Body of pancreas (tissue), 4 donors: ENCODE data around the gene C22orf39. TPM values are rescaled to one million over a fixed set of nuclear protein-coding genes. Genes with fewer than 3 reads are reported as not detected.

Experiments used
- ATAC-seq: fragments of 150-250 bp; one replicate; pipeline ENCODE4 v1.9.1; 2016
- DNase-seq, 4 donors: peaks; one replicate each; pipeline ENCODE4 v3.0.0-alpha.2; 2019
- H3K27ac ChIP-seq, 4 donors: fragments of 200-600 bp; sonication (generic); 1 replicate in 3 of 4; 2 replicates in 1 of 4; pipeline versions ENCODE4 v1.5.1 to v1.6.1; 2016 to 2019; ENCODE audit warnings: mild to moderate bottlenecking in 1 of 4, mixed read lengths in 1 of 4, moderate library complexity in 1 of 4
- H3K27me3 ChIP-seq, 2 donors: fragments of 200-600 bp; sonication (generic); one replicate each; pipeline ENCODE4 v1.6.0; 2016; ENCODE audit warnings: mild to moderate bottlenecking in 1 of 2
- H3K36me3 ChIP-seq, 2 donors: fragments of 200-600 bp; sonication (generic); replicated peaks in 1 of 2; 2 replicates each; pipeline ENCODE4 v1.5.1; 2016; ENCODE audit warnings: low read depth in 2 of 2; ENCODE audit not compliant: insufficient read depth in 1 of 2
- H3K4me1 ChIP-seq: fragments of 200-600 bp; sonication (generic); one replicate; pipeline ENCODE4 v1.6.0; 2016
- H3K4me3 ChIP-seq, 2 donors: fragments of 200-600 bp; sonication (generic); 1 replicate in 1 of 2; 2 replicates in 1 of 2; pipeline ENCODE4 v1.5.1; 2016 to 2019
- H3K9me3 ChIP-seq, 3 donors: fragments of 200-600 bp; sonication (generic); 1 replicate in 2 of 3; 2 replicates in 1 of 3; pipeline ENCODE4 v1.5.1; 2016
- CTCF ChIP-seq, 7 experiments: fragments of 450-650 bp in 4 of 7; fragments of 200-600 bp in 3 of 7; sonication (generic) in 3 of 7; IDR thresholded peaks; one replicate each; pipeline ENCODE4 v1.5.1; 2016 to 2019; ENCODE audit warnings: antibody characterized with exemption in 7 of 7
- POLR2A ChIP-seq, 3 donors: fragments of 450-650 bp; IDR thresholded peaks; one replicate each; pipeline ENCODE4 v1.6.1; 2016; ENCODE audit warnings: antibody characterized with exemption in 3 of 3, mild to moderate bottlenecking in 2 of 3
- WGBS, 2 donors: methylation state at CpG; one replicate each; pipeline ENCODE4 v1.1.5; 2017; 5-methylcytosine and 5-hydroxymethylcytosine counted together
- intact Hi-C: fragments of 100-400 bp; cut with DNase I; formaldehyde crosslinking; loops from one replicate; pipeline ENCODE4 v1.15.1; 2023
- total RNA-seq, 2 donors: library from RNA; depleted of rRNA; stranded (reverse); fragments of >200 nt; gene quantifications; one replicate each; pipeline ENCODE4 v1.1.0, GENCODE V29; 2016

C22orf39 gene
- total RNA-seq, 2 donors from 2014 or later: 36.1 to 49.8 TPM

GRCh38 chr22:19457828-19458428, 10.4 kb upstream of the C22orf39 start:
- DNase-seq: no peak
- H3K9me3 ChIP-seq: no peaks in the 10 kb centered on the region
- TF ChIP-seq CTCF (IDR thresholded peaks at IDR 0.05): no peak
- no peak for TF ChIP-seq POLR2A (IDR thresholded peaks at IDR 0.05)
- H3K27ac ChIP-seq: no peak overlapping the region
- H3K4me1 ChIP-seq: no peaks in the 10 kb centered on the region
- WGBS, 2 donors: 85 to 91% methylated on average over 8 of the region's 8 CpGs
- H3K36me3 ChIP-seq: peaks cover 0 to 28% of the 10 kb centered on the region in 2 donors
- intact Hi-C loops: no loop called here
- no peak overlapping the region for H3K4me3 ChIP-seq
- no peak for ATAC-seq
- no peaks in the 10 kb centered on the region for H3K27me3 ChIP-seq

- no peak for DNase-seq
- no peaks in the 10 kb centered on the region for H3K4me1 ChIP-seq
- 83 to 91% methylated on average over 10 of the region's 10 CpGs for WGBS, 2 donors
- no peak overlapping the region for H3K4me3 ChIP-seq
- H3K9me3 ChIP-seq: no peaks in the 10 kb centered on the region
- H3K36me3 ChIP-seq: peaks cover 0 to 28% of the 10 kb centered on the region in 2 donors
- no peak for TF ChIP-seq CTCF (IDR thresholded peaks at IDR 0.05)
- TF ChIP-seq POLR2A (IDR thresholded peaks at IDR 0.05): no peak
- H3K27me3 ChIP-seq: no peaks in the 10 kb centered on the region
- ATAC-seq: no peak
- H3K27ac ChIP-seq: no peak overlapping the region
- intact Hi-C loops: no loop called here
Measured at GRCh38 chr22:19456541-19456940, 9.0 kb upstream of the C22orf39 start.

GRCh38 chr22:19455585-19456370, 8.3 kb upstream of the C22orf39 start:
- no peak for DNase-seq
- H3K4me1 ChIP-seq: no peaks in the 10 kb centered on the region
- H3K36me3 ChIP-seq: peaks cover 0 to 28% of the 10 kb centered on the region in 2 donors
- no peak overlapping the region for H3K27ac ChIP-seq
- intact Hi-C loops: no loop called here
- no peaks in the 10 kb centered on the region for H3K27me3 ChIP-seq
- WGBS, 2 donors: 72 to 76% methylated on average over 2 to 4 of the region's 4 CpGs
- H3K9me3 ChIP-seq: no peaks in the 10 kb centered on the region
- ATAC-seq: no peak
- no peak overlapping the region for H3K4me3 ChIP-seq
- TF ChIP-seq CTCF (IDR thresholded peaks at IDR 0.05): no peak
- TF ChIP-seq POLR2A (IDR thresholded peaks at IDR 0.05): no peak

- Histone ChIP-seq H3K27me3 (no peaks in the 10 kb centered on the region), H3K36me3 (peaks cover 0 to 28% of the 10 kb centered on the region in 2 donors), H3K4me3 (no peak overlapping the region), H3K9me3 (no peaks in the 10 kb centered on the region), H3K27ac (no peak overlapping the region), H3K4me1 (no peaks in the 10 kb centered on the region)
- TF ChIP-seq CTCF (IDR thresholded peaks at IDR 0.05) (no peak), POLR2A (IDR thresholded peaks at IDR 0.05) (no peak)
- 96 to 100% methylated on average over 2 of the region's 2 CpGs for WGBS, 2 donors
- ATAC-seq (no peak), DNase-seq (no peak)
- intact Hi-C loops: no loop called here
Measured at GRCh38 chr22:19455033-19455432, 7.5 kb upstream of the C22orf39 start.
